HG02943 (cell line): Measurements from ENCODE around the gene CHCHD3.
"Not testable (repeated sequence)": the region's sequence is repeated elsewhere in the genome, so short reads cannot be mapped to it uniquely, and the experiment has no call there.

ENCODE experiments used
- ATAC-seq: cut with Tn5 transposase; IDR thresholded peaks from one replicate; pipeline ENCODE4 v1.9.1; 2021; ENCODE audit warnings: mild to moderate bottlenecking, low read depth, moderate library complexity; ENCODE audit not compliant: unreplicated experiment

The CHCHD3 gene

DNA sequence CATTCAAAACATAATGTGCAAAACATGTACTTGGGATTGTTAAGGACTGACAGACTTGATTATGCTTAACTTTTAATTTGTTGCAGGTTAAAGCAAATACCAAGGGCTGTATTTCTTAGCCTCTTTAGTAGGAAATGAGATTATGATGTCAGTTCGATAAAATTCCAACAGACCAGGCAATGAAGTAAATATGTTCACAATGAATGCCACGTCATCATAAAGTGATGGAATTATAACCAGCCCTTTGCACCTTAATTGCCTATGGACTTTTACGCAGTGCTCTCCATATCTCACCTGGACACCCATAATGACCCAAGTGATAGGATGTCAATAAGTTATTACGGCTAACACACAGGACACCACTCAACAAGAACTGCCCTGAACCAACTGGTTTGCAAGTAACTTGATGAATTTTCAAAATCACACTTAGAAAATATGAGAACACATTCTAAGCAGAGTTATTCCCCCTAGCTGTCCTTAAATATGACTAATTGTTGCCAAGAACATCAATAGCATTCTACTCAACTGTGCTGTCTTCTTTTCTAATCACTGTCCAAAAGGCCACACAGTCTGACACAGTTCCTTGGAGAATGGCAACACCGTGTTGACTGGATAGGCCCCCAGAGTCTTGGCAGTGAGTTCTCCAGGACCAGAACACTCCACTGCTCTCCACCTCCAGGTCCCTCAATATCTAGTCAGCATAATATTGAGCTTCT lies 115.0 kb downstream of the CHCHD3 start:
- ATAC-seq = no peak

DNA sequence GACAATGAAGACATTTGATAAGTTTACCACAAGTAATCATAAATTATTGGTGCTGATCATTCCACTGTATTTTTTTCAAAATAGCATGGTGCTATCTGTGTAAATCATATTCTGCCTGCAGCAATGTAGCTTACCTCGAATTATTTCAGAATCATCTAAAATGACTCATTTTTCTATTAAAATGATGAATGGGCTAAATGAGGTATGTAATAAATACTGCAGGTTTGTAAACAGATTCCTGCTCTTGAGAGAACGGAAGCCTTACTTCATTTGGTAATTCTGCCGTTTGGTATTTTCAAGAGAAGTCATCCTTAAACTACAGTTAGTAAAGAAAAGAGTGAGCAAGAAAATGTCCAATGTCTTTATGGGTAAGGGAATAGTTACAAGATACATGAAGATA lies 115.9 kb downstream of the CHCHD3 start:
- ATAC-seq = no peak

DNA sequence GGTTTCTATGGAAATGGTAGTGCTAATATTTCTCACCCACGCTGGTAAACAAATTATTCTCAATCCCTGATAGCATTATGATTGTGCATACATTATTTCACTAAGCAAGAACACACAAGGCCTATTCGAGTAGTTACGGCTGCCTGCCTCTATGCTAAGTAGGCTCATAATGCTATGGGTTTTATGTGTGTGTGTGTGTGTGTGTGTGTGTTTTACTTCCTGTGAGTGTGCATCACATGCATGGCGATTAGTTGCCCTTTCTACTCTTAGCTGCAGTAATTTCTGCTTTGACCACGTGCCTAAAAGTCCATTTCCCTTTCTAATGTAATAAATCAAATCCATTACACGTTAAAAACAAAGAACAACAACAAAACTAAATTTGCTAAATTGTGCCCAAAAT lies 117.0 kb downstream of the CHCHD3 start:
- no peak for ATAC-seq

DNA sequence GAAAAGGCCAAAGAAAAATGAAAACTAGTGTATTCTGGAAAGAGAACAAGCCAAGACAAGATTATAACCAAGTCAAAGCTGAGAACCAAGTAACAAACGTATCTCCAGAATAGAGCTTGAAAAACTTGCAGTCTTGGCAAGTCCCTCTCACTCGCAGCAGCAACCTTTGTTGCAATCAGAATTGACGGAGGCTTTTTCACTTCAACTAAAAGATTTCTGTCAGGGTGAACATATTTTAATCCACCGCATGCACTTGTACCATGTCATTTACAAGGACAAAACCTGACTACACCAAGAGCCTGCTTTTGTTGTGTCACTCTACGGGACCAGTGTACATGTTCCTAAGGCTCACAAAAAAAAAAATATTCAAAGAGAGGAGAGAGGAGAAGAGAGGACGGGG lies 122.0 kb downstream of the CHCHD3 start:
- ATAC-seq = no peak

DNA sequence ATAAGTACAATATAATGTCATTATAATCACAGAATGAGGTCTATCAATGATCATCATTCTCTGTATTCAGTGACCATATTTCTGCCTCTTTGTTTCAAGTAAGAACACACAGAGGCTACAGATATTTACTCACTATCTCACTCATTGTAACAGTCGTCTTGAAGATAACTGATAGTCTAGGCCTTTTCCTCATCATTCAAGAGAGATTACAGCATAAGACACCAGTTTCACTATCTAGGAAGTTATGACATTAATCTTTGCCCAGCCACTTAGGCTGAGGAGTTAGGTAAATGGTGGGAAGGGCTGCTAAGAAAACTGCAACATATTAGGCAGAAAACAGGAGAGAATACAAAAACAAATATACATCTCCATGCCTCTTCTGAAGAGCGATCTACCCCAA lies 125.3 kb downstream of the CHCHD3 start:
- no peak for ATAC-seq

DNA sequence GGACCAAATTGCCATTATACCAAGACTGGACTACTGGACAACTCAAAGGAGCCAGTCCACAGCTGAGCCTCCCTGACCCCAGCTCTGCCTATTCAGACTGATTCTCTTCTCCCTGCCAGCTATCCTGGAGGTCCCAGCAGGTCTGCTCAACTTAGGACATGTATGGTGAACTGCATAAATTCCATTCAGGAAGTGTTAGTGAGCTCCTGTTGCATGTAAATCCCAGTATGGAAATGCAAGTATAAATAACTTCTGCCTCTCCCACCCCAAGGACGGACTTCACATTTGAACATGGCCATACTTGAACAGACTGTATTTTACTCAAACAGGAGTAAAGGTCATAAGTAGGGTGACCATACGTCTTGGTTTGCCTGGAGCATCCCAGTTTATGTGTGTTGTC lies 128.4 kb downstream of the CHCHD3 start:
- ATAC-seq = no peak

DNA sequence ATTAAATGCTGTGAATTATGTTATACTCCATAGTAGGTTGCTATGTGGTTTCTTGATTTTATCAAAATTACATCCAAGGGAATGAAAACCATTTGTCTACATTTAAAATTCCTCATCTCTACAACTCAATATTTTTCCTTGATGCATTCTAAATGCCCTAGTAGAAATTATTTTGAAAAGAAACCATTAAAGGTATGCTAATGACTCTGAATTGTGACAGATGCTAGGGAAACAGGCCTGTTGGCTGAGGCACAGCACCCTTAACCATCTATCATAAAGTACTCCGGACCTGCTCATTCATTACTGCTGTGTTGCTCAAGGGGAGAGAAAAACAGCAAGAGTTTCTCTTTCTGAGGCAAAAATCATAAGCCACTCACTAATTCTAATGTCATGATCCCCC lies 131.2 kb downstream of the CHCHD3 start:
- no peak for ATAC-seq

DNA sequence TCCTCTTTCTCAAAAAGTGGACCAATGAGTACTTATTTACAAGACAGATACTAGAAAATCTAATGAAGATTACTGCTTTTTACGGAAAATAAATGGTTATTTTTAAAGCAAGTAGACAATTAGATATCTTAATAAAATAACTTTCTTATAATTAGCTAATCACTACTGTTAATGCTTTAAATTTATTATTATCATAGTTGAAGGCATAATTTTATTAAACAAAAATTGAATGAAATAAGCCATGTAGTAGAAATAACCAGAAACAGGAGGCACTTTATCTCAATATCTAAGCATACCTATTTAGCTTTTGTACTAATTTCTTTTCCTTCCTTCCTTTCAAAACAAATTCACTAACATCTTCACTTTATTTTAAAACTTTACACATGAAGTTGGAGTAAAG lies 134.9 kb downstream of the CHCHD3 start:
- no peak for ATAC-seq

DNA sequence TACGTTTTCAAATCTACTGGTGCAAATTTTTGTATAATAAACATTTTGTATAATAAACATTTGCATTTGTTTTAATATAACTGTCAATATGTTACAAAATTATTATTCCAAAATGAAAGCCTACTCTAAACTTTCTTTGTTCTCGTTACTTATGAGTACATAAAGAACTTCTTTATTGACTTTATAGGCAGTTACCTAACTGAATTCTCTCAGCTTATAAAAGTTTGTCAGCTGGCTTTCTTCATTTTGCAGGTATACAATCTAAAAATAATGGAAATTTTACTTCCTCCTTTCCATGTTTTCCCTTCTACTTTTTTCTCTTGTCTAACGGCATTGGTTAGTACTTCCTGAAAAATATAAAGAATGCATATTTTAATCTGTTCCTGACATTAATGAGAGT lies 137.1 kb downstream of the CHCHD3 start:
- no peak for ATAC-seq

DNA sequence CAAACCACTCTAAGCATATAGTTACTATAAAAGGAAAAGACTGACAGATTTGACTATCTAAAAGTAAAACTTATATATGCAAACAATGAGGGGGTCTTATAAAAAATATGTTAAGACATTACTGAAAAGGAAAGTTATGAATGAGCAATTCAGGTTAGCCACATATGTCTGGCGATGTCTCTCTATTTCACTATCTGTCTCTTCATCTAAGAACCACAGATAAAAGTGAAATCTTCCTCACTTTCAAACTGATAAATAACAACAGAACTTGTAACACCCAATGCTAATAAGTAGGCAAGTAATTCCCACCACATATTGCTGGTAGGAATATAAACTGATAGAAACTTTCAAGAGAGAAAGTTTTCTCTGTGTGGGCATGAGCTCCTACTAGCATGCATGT lies 138.2 kb downstream of the CHCHD3 start:
- no peak for ATAC-seq

DNA sequence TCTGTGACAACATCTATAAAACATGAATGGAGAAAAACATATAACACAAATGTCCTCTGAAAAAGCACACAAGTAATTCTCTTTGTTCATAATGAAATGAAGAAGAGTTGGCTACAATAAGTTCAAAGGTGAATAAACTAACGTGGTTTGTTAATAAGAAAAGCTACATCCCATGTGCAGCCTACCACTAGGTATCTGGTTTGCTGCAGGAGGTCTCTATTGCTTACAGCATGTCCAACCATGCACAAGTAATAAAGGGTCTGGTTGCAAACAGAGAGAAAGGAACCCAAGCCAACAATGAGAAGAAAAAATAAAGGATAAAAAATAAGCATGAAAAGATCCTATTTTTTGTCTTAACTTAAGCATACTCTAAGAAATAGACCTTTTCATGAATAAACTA lies 139.2 kb downstream of the CHCHD3 start:
- no peak for ATAC-seq

DNA sequence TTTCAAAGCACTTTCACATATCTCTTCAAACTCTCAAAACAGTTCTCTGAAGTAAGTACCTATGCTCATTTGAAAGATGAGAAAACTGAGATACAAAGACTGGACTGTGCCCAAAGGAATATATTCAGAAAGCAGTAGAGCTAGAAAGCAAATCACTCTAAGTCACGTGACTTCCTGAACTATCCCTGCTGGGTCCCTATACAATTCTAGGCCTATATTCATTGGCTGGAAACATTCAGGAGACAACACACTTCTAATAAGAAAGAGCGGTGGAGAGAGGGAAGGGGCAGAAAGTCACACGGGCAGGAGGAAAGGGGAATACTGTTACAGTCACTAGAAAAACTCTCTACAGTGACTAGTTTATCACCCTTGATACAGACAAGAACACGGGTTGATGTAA lies 140.0 kb downstream of the CHCHD3 start:
- ATAC-seq = no peak

DNA sequence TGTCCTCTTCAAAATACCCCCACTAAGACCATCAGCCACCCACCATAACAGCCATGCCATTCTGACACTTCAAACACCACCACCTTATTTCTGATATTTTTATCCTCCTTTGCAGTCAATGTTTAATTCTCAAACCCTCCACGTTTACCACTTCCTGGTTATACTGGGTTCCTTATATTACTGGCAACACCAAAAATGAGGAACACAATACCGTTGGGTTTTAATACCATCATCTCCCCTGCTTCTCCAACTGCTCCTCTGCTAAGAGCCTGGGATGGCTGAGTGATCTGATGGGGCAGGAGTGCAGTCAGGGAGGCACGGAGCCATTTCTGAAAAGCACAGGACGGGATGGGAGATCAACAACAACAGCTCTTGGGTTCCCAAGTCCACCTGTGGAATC lies 140.5 kb downstream of the CHCHD3 start:
- no peak for ATAC-seq

DNA sequence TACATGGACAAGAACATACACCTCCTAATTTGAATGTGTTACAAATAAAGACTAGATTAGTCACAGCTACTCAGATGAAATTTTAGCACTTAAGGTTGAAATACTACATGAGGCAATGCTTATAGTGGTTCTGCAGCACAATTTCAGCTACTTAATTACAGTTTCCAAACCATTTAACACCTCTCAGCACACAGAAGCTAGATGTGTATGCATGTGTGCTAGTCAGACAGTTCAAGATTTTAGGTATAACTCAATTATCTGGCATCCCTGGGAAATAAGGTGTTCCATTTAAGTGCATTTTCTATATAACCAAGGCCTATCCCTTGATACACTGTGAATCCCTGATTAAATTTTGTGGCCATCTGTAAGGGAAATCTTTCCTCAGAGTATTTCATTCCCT lies 141.8 kb downstream of the CHCHD3 start:
- ATAC-seq = no peak

DNA sequence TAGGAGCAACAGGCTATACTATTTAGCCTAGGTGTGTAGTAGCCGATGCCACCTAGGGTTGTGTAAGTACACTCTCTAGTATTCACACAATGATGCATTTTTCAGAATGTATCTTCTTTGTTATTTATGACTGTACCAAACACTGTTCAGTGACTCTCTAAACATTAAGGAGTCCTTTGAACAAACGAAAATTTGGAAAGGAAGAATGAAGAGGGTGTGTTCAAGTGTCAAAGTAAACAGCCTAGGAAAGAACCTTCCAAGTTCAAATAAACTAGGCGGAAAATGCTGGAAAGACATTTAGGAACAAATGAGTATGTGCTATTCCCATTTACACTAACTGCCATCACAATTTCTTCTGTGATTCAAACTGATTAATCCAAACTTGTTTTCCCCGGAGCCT lies 142.4 kb downstream of the CHCHD3 start:
- ATAC-seq = no peak

DNA sequence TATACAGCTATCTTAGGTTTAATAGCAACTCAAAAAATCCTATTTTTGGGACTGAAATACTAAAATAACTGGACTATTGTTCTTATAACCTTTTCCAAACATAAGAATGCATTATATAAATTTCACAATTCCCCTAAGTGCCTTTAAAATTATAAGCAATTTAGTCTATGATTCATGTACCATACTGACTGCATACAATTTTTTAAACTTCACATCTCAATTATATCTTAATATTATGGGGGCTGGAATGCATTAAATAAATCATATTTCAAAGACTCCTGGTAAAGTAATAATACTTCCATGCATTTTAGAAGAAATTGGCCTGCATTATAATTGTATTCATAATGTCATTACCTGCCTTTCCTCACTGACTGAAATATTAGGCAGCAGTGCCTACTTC lies 144.6 kb downstream of the CHCHD3 start:
- no peak for ATAC-seq

DNA sequence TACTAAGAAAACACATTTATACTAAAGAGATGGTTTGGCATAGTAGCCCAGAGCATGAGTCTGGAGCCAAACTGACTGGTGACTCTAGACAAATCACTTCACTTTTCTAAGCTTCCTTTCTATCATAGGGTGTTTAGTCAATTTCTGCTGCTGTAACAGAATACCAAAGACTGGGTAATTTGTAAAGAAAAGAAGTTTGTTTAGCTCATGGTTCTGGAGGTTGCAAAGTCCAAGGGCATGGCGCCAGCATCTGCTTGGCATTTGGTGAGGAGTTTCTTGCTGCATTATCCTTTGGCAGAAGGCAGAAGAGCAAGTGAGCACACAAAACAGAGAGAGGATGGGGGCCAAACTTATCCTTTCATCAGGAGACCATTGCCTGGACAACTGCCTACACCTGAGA lies 146.3 kb downstream of the CHCHD3 start:
- no peak for ATAC-seq

DNA sequence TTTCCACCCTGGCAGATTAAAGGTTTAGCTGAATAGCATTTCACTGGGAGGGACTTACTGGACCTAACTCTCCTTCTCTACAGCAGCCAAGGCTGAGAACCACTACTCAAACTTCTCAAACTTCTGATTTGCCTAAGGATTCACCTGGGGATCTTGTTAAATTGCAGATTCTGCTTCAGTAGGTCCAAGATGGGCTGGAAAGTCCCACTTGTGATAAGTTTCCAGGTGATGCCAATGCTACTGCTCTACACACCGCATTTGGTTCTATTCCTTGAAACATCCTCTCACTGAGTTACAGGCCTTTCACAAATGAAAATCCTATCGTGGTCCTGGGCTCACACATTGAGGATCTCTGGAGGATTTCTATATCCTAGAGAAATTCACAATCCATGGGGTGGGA lies 147.9 kb downstream of the CHCHD3 start:
- no peak for ATAC-seq

DNA sequence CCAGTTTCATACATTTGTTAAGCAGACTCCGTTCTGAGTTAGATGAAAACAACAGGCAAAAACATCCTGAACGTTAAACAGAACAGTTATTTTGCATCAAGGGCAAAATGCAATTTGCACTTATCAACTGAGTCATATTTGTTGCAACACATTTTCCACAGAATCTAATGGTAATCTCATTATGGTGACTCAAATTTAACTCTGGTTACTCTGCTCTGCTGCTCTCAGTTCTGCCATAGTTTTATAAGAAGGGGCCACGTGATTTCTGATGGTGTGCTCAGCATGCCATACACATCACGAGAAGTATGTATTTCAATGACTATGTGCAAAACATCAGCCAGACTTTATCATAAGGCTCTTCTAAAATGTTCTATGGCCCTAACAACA lies 148.8 kb downstream of the CHCHD3 start:
- no peak for ATAC-seq

DNA sequence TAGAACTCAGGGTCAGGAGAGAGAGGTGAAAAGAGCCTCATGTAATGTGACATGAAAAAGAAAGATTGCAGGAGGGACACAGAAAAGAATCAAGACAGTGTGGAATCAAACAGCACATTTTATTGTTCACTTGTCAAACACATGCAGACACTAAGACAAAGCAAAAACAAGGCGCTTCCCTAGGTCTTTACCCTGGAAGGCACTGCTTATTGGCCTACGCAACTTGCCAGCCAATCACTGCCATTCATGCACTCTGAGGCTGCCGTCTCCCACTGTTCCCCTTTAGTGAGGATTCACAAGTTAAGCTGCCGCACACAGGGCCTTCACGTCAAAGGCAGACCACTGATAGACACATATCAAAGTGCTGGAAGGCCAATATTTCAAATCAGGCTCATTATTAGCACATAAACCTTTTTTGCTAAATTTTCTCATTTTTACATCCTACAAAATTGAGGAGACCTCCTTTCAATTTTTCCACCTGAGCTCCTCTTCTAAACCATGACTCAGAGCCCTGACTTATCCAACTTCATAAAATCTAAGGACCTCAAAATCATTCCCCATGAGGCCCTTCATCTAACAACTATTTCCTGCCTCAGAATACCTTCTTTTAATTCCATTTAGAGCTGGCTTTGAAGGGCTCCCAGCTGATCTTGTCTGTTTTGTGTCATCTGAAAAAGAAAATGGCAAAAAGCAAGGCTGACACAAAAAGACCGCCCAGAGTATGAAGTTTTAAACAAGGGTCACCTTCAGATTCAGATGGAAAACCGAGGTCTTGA lies 149.4 kb downstream of the CHCHD3 start:
- ATAC-seq = no peak

DNA sequence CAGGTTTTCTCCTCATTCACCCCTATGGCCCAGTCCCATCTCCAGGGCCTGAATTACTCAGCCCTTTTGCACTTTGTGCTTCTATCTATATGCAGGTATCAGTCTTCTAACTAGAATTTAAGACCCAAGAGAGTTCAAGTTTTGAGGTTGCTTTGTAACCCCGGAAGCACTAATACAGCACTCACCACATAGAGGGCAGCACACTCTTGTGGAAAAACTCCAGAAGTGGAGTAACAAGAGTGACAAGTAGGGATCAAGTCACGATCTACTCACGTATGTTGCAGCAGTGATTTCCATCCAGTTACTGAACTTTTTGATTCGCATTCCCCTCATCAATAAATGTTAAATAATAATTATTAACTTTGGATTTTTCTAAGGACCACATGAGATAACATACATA lies 151.0 kb downstream of the CHCHD3 start:
- ATAC-seq = no peak

DNA sequence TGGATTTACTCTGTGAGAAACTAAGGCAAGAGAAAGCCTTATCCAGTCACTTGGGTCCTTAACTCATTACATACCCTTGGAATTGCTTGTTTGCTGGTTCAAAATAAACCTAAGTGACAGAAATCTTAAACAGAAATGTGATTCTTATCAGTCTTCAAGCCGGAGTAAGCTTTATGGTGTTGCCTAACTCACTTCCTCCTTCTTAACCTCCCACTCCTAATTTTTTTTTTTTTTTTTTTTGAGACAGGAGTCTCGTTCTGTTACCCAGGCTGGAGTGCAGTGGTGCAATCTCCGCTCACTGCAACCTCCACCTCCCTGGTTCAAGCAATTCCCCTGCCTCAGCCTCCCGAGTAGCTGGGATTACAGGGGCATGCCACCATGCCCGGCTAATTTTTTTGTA lies 151.9 kb downstream of the CHCHD3 start:
- ATAC-seq = not testable (repeated sequence)
